Prostate gland (tissue), 2 donors: Measurements from ENCODE around the gene ATOX1. TPM values are rescaled to one million over a fixed set of nuclear protein-coding genes. Genes with fewer than 3 reads are reported as not detected.

Source experiments
- DNase-seq: peaks from one replicate; pipeline ENCODE4 v3.0.0-alpha.2; 2019; ENCODE audit warnings: low spot score
- H3K27ac ChIP-seq, 2 donors: fragments of 200-600 bp; sonication (generic); 2 replicates each; pipeline ENCODE4 v1.5.1; 2017 to 2019
- H3K27me3 ChIP-seq: fragments of 200-600 bp; sonication (generic); replicated peaks from 2 replicates; pipeline ENCODE4 v1.5.1; 2019; ENCODE audit not compliant: insufficient read depth
- H3K36me3 ChIP-seq, 2 donors: fragments of 200-600 bp; sonication (generic); 1 replicate in 1 of 2; 2 replicates in 1 of 2; pipeline versions ENCODE4 v1.5.1 to v1.8.1; 2017 to 2019
- H3K4me1 ChIP-seq: fragments of 200-600 bp; sonication (generic); replicated peaks from 2 replicates; pipeline ENCODE4 v1.5.1; 2019
- H3K4me3 ChIP-seq, 2 donors: fragments of 200-600 bp; sonication (generic); 2 replicates each; pipeline ENCODE4 v1.5.1; 2017 to 2019
- H3K9me3 ChIP-seq: fragments of 200-600 bp; sonication (generic); 2 replicates; pipeline ENCODE4 v1.5.1; 2017
- CTCF ChIP-seq, 4 experiments: fragments of 200-600 bp in 2 of 4; fragments of 450-650 bp in 2 of 4; sonication (generic) in 2 of 4; IDR thresholded peaks; 1 replicate in 3 of 4; 2 replicates in 1 of 4; pipeline ENCODE4 v1.5.1; 2016 to 2019; ENCODE audit warnings: antibody characterized with exemption in 4 of 4, mild to moderate bottlenecking in 2 of 4, moderate library complexity in 2 of 4
- POLR2A ChIP-seq: fragments of 450-650 bp; IDR thresholded peaks from one replicate; pipeline ENCODE4 v1.6.1; 2016; ENCODE audit warnings: antibody characterized with exemption, mild to moderate bottlenecking
- POLR2AphosphoS5 ChIP-seq: sonication (generic); formaldehyde crosslinking; IDR thresholded peaks from one replicate; pipeline ENCODE4 v1.6.1; 2017; ENCODE audit warnings: antibody characterized with exemption
- WGBS: methylation state at CpG from one replicate; pipeline ENCODE4 v1.1.5; 2018; 5-methylcytosine and 5-hydroxymethylcytosine counted together
- intact Hi-C: fragments of 100-400 bp; cut with DNase I; formaldehyde crosslinking; loops from one replicate; pipeline ENCODE4 v1.14.2; 2022
- total RNA-seq, 2 donors: library from RNA; depleted of rRNA; stranded (reverse); fragments of >200 nt; gene quantifications; one replicate each; pipeline ENCODE4 v1.1.0, GENCODE V29; 2016

Gene ATOX1
- total RNA-seq, 2 donors from 2014 or later, result 97.8 to 163 TPM

- intact Hi-C loops, result no loop called here
- 92% methylated on average over 3 of the region's 3 CpGs for WGBS
- TF ChIP-seq CTCF (IDR thresholded peaks at IDR 0.05) (no peak), POLR2A (no peak), POLR2AphosphoS5 (no peak)
Measured at GRCh38 chr5:151798674-151799073, 40.2 kb upstream of the ATOX1 start.

GRCh38 chr5:151795426-151795825 lies 37.0 kb upstream of the ATOX1 start:
- Histone ChIP-seq H3K27ac (no peak overlapping the region), H3K4me3 (no peak overlapping the region), H3K4me1 (no peaks in the 10 kb centered on the region), H3K27me3 (no peaks in the 10 kb centered on the region), H3K9me3 (no peaks in the 10 kb centered on the region), H3K36me3 (peaks cover 6 to 13% of the 10 kb centered on the region in 2 donors)
- no peak for TF ChIP-seq CTCF (IDR thresholded peaks at IDR 0.05)
- TF ChIP-seq POLR2A, result no peak
- no peak for TF ChIP-seq POLR2AphosphoS5
- intact Hi-C loops, result no loop called here
- no peak for DNase-seq
- 81% methylated on average over 1 of the region's 1 CpG for WGBS

More at GRCh38 chr5:151798674-151799073, 40.2 kb upstream of the ATOX1 start:
- H3K4me3 ChIP-seq, result no peak overlapping the region
- no peaks in the 10 kb centered on the region for H3K9me3 ChIP-seq
- DNase-seq, result no peak
- H3K27ac ChIP-seq, result no peak overlapping the region
- H3K36me3 ChIP-seq, result peaks cover 12 to 13% of the 10 kb centered on the region in 2 donors
- no peaks in the 10 kb centered on the region for H3K27me3 ChIP-seq
- no peaks in the 10 kb centered on the region for H3K4me1 ChIP-seq

GRCh38 chr5:151793358-151793757 lies 34.9 kb upstream of the ATOX1 start:
- Histone ChIP-seq H3K36me3 (peaks cover 6 to 8% of the 10 kb centered on the region in 2 donors), H3K4me1 (no peaks in the 10 kb centered on the region), H3K27me3 (no peaks in the 10 kb centered on the region), H3K4me3 (no peak overlapping the region), H3K9me3 (no peaks in the 10 kb centered on the region), H3K27ac (no peak overlapping the region)
- 62% methylated on average over 3 of the region's 3 CpGs for WGBS
- TF ChIP-seq POLR2A (no peak), POLR2AphosphoS5 (no peak), CTCF (IDR thresholded peaks at IDR 0.05) (no peak)
- intact Hi-C loops, result no loop called here
- DNase-seq, result no peak

GRCh38 chr5:151787817-151788216 lies 29.4 kb upstream of the ATOX1 start:
- intact Hi-C loops, result no loop called here
- no peak overlapping the region for H3K4me3 ChIP-seq
- WGBS, result 82% methylated on average over 6 of the region's 6 CpGs

More at GRCh38 chr5:151787817-151788216, 29.4 kb upstream of the ATOX1 start:
- Histone ChIP-seq H3K9me3 (no peaks in the 10 kb centered on the region), H3K27me3 (no peaks in the 10 kb centered on the region), H3K27ac (no peak overlapping the region), H3K4me1 (no peaks in the 10 kb centered on the region), H3K36me3 (no peaks in the 10 kb centered on the region)
- DNase-seq, result no peak
- TF ChIP-seq POLR2AphosphoS5 (no peak), CTCF (IDR thresholded peaks at IDR 0.05) (no peak), POLR2A (no peak)
